ENCODE results near the gene ANAPC16.
A peak's percentile ranks its signal among the peaks of the same experiment; 100 is the strongest.
"Not testable (repeated sequence)": the region's sequence is repeated elsewhere in the genome, so short reads cannot be mapped to it uniquely, and the experiment has no call there.

The ANAPC16 gene

DNA sequence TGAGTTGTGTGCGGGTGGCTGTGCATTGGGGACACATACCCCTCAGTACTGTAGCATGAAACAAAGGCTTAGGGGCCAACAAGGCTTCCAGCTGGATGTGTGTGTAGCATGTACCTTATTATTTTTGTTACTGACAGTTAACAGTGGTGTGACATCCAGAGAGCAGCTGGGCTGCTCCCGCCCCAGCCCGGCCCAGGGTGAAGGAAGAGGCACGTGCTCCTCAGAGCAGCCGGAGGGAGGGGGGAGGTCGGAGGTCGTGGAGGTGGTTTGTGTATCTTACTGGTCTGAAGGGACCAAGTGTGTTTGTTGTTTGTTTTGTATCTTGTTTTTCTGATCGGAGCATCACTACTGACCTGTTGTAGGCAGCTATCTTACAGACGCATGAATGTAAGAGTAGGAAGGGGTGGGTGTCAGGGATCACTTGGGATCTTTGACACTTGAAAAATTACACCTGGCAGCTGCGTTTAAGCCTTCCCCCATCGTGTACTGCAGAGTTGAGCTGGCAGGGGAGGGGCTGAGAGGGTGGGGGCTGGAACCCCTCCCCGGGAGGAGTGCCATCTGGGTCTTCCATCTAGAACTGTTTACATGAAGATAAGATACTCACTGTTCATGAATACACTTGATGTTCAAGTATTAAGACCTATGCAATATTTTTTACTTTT lies 59.7 kb downstream of the ANAPC16 start:
- peak; percentile 26 for FAIRE-seq
- DNase-seq (ENCODE audit: insufficient read length, low spot score) = no peak

DNA sequence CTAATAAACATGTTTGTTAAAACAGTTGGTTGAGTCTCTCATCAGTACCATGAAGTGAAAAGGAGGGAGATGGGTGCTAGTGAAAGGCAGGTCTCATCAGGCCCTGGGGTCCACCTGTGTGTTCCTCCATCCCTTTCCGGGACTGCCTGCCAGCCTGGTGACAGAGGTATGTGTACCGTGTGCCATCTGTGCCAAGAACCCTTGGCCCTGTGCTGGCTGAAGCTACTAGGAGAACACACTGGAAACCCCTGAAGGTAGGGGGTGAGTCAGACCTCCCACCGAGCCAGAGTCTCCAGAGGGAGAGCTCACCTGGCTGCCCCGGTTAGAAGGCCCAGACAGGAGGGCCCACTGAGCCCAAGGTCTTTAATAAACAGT lies 60.2 kb downstream of the ANAPC16 start:
- TF ChIP-seq POU2F2 (IDR thresholded peaks at IDR 0.05; ENCODE audit: low read depth, low read length) (0 out of 2 replicates have a peak, but pooled peaks have one; percentile 34), TAF1 (IDR thresholded peaks at IDR 0.05; ENCODE audit: low read depth, low read length) (no peak)
- no peak for FAIRE-seq
- no peak for DNase-seq (ENCODE audit: insufficient read length, low spot score)

More for the DNA sequence above, 59.7 kb downstream of the ANAPC16 start:
- TF ChIP-seq POLR2AphosphoS5 (IDR thresholded peaks at IDR 0.05; ENCODE audit: low read depth, low read length) (0 out of 2 replicates have a peak, but pooled peaks have one; percentile 36), PAX5 (IDR thresholded peaks at IDR 0.05; ENCODE audit: insufficient read depth, low read length, severe bottlenecking) (no peak)

DNA sequence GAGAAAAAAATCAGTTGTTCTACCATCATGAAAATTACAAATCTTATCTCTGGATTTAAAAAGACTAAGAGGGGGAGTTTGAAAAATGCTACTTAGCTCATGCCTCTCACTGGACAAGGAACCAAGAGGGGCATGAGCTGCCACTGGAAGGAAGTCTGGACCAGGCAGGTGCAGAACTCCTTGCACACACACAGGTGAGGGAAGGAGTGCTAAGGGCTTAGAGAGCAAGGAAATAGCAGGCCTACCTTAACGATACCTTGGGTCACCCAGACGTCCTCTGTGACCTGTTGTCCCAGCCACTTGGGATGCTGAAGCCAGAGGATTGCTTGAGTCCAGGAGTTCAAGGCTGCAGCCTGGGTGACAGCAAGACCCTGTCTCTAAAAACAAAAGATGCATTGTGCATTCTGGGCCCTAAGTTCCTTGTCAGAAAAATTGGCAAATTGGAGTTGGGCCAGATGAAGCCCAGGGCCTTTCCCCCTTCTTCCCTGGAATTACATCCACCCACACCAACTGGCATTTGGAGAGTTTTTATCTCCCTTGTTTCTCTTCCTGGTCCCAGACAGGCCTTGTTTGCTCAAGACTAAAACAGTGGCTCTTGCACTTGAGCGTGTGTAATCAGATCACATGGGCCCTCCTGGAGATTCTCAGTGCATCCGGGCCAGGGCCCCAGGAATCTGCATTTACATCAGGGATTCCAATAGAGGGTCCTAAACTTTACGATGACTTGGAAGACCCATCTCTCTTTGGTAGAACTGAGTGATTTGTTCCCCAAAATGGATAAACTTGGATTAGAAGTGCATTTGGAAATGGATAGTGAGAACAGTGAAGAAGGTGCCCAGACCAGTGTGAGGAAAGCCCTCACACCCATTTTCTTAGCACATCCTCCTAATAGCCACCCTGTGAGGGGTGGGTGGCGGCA lies 60.9 kb downstream of the ANAPC16 start:
- TF ChIP-seq SPI1 (IDR thresholded peaks at IDR 0.05; ENCODE audit: low read depth, low read length) (no peak), POU2F2 (IDR thresholded peaks at IDR 0.05; ENCODE audit: low read depth, low read length) (peak; percentile 62), TAF1 (IDR thresholded peaks at IDR 0.05; ENCODE audit: low read depth, low read length) (no peak), PAX5 (IDR thresholded peaks at IDR 0.05; ENCODE audit: insufficient read depth, low read length, severe bottlenecking) (no peak), POLR2A (IDR thresholded peaks at IDR 0.05; ENCODE audit: low read depth, low read length) (peak; percentile 90), POLR2AphosphoS5 (IDR thresholded peaks at IDR 0.05; ENCODE audit: low read depth, low read length) (peak; percentile 51; the same call in 1 of the 2 replicates)
- FAIRE-seq = no peak
- no peak for DNase-seq (ENCODE audit: insufficient read length, low spot score)

DNA sequence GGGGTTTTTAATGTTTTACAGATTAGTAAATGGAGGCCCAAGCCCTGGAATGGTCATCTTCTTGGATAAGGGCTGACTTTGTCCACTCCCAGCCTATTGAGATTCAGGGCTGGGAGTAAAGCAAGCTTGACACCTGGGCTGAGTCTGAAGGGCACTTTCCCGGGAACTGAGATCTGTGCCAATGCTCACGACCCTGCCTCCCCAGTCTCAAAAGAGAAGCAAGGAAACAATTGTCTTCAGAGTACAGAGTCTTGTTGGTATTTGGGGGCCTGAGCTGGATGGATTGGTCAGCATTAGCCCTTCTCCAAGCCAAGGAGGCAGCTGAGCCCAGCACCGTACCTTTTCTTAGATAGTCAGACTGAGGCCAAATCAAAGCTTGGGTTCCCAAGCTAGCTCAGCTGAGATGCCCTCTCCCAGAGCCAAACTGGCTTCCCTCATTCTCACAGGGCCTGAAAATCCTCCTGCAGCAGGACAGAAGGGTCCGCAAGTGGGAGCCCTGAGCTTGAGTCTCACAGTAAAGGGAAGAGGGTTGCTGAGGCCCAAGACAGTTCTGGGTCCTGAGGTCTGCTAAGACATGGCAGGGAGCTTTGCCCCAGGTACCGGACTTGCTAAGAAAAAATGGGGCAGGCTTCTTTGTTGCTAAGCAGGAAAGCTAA lies 61.7 kb downstream of the ANAPC16 start:
- DNase-seq (ENCODE audit: insufficient read length, low spot score) = no peak
- FAIRE-seq = no peak
- TF ChIP-seq POU2F2 (IDR thresholded peaks at IDR 0.05; ENCODE audit: low read depth, low read length) (no peak), PAX5 (IDR thresholded peaks at IDR 0.05; ENCODE audit: insufficient read depth, low read length, severe bottlenecking) (no peak), POLR2AphosphoS5 (IDR thresholded peaks at IDR 0.05; ENCODE audit: low read depth, low read length) (no peak), POLR2A (IDR thresholded peaks at IDR 0.05; ENCODE audit: low read depth, low read length) (no peak)

DNA sequence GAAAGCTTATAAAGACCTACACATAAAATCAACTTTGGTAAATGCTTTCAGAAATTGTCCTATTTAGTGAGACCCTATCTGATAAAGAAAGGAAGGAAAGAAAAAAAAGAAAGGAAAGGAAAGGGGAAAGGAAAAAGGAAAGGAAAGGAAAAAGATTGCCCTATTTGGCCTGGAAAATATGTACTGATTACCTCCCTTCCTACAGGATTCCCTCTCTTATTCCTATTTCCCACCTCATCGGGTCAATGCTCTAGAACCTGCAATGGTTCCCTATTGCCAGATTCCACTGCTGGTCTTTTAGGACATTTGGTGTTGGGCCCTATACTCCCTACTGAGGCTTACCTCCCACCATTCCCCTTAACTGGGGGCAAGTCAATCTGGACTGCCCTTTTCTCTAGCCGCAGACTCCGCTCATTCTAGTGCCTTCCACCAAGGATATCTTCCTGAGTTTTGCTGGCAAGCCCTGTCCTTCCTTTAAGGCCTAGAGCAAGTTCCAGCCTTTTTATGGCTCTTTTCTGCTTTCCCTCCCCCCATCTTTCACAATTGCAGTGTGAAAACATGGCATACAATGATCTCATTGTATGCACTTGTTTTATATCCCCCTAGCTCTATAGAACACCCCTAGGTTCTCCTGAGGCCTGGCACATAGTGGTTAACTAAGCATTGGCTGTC lies 62.3 kb downstream of the ANAPC16 start:
- FAIRE-seq (no peak), DNase-seq (ENCODE audit: insufficient read length, low spot score) (no peak)
- TF ChIP-seq POLR2AphosphoS5 (IDR thresholded peaks at IDR 0.05; ENCODE audit: low read depth, low read length) (no peak), POLR2A (IDR thresholded peaks at IDR 0.05; ENCODE audit: low read depth, low read length) (no peak), SPI1 (IDR thresholded peaks at IDR 0.05; ENCODE audit: low read depth, low read length) (no peak), TAF1 (IDR thresholded peaks at IDR 0.05; ENCODE audit: low read depth, low read length) (no peak), PAX5 (IDR thresholded peaks at IDR 0.05; ENCODE audit: insufficient read depth, low read length, severe bottlenecking) (no peak), POU2F2 (IDR thresholded peaks at IDR 0.05; ENCODE audit: low read depth, low read length) (no peak)

DNA sequence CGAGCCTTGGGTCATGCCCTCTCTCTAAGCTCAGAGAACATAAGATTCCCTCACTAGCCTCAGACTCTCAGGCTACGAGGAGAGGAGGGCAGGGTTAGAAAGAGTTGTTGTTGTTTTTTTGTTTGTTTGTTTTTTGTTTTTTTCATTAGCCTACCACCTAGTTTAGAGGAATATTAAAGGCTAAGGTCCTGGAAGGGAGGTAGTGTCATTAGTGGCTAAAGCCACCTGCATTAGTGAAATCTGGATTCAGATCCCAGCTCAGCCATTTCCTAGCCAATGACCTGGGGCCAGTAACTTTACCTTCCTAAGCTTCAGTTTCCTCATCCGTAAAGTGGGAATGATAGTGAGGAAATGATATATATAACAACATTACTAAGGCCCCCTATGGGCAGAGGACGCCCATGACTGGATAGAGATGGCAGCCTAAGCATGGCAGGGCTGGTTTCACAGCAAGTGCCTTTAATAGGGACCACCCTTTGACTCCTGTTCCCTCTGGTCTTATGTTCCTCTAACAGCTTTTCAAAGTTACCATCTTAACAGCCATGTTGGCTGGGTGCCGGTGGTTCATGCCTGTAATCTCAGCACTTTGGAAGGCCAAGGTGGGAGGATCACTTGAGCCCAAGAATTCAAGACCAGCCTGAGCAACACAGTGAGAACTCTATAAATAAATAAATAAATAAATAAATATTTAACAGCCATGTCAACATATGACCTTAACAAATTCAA lies 63.0 kb downstream of the ANAPC16 start:
- no peak for FAIRE-seq
- no peak for DNase-seq (ENCODE audit: insufficient read length, low spot score)
- TF ChIP-seq POLR2A (IDR thresholded peaks at IDR 0.05; ENCODE audit: low read depth, low read length) (no peak), POLR2AphosphoS5 (IDR thresholded peaks at IDR 0.05; ENCODE audit: low read depth, low read length) (no peak), PAX5 (IDR thresholded peaks at IDR 0.05; ENCODE audit: insufficient read depth, low read length, severe bottlenecking) (no peak), TAF1 (IDR thresholded peaks at IDR 0.05; ENCODE audit: low read depth, low read length) (no peak), SPI1 (IDR thresholded peaks at IDR 0.05; ENCODE audit: low read depth, low read length) (no peak), POU2F2 (IDR thresholded peaks at IDR 0.05; ENCODE audit: low read depth, low read length) (no peak)

DNA sequence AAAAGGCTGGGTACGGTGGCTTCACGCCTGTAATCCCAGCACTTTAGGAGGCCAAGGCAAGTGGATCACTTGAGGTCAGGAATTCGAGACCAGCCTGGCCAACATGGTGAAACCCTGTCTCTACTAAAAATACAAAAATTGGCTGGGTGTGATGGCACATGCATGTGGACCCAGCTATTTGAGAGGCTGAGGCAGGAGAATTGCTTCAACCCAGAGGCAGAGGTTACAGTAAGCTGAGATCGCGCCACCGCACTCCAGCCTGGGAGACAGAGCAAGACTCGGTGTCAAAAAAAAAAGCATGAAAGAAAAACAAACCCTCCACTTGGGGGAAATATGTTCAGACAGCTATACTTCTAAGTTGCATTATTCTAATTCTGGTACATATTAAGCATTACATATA lies 63.8 kb downstream of the ANAPC16 start:
- not testable (repeated sequence) for FAIRE-seq; DNase-seq (ENCODE audit: insufficient read length, low spot score)

DNA sequence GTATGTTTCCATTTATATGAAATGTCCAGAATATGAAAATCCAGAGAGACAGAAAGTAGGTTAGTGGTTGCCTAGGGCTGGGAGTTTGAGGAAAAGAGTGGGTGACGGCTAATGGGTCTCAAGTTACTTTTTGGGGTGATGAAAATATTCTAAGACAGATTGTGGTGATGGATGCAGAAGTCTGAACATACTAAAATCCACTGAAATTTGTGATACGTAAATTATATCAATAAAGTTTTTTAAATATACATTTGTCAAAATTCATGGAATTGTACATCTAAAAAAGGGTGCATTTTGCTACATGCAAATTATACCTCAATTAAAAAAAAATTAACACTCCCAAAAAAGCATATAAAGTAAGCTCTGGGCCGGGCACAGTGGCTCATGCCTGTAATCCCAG lies 67.3 kb downstream of the ANAPC16 start:
- FAIRE-seq = no peak
- no peak for TF ChIP-seq SPI1 (IDR thresholded peaks at IDR 0.05; ENCODE audit: low read depth, low read length)
- no peak for TF ChIP-seq POU2F2 (IDR thresholded peaks at IDR 0.05; ENCODE audit: low read depth, low read length)
- no peak for TF ChIP-seq TAF1 (IDR thresholded peaks at IDR 0.05; ENCODE audit: low read depth, low read length)
- TF ChIP-seq PAX5 (IDR thresholded peaks at IDR 0.05; ENCODE audit: insufficient read depth, low read length, severe bottlenecking) = no peak
- no peak for TF ChIP-seq POLR2A (IDR thresholded peaks at IDR 0.05; ENCODE audit: low read depth, low read length)
- no peak for TF ChIP-seq POLR2AphosphoS5 (IDR thresholded peaks at IDR 0.05; ENCODE audit: low read depth, low read length)
- DNase-seq (ENCODE audit: insufficient read length, low spot score) = no peak

Data from GM12891 (cell line).